Measurements from ENCODE around the gene SPATA31D1.
"Not testable (repeated sequence)": the region's sequence is repeated elsewhere in the genome, so short reads cannot be mapped to it uniquely, and the experiment has no call there.

The SPATA31D1 gene

DNA sequence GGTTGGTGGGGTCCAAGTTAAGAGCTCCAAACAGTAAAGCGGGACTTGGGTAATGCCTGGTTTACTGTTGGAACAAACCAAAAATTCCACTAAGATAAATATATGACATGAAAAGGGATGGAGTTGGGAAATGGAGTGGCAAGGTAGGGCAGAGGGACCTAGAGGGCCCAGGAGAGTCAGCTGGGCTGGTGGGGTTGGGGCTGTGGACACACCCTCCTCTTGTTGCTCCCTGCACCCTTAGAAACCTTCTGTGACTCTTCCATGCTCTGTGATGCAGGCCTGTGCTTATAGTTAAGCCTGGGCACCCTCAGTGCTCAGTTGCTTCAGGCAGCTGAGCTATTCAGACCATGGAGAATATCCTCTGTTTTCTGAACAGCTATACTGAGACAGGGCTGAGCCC, at the start of gene SPATA31D1:
Gene SPATA31D1 (plus strand): TSS at position 301 of the 400 bp plus-strand sequence. CDS start 47 bp downstream, at position 348.
- DNase-seq = not testable (repeated sequence)

DNA sequence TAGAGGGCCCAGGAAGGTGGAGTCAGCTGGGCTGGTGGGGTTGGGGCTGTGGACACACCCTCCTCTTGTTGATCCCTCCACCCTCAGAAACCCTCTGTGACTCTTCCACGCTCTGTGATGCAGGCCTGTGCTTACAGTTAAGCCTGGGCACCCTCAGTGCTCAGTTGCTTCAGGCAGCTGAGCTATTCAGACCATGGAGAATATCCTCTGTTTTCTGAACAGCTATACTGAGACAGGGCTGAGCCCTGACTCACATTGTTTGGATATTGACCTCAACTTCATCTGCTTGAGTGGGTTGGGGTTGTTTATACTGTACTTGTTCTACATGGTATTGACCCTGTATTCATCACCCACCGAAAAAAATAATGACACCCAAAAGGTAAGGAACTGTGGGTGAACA, 45.2 kb upstream of the SPATA31D1 start, which contains the start of gene SPATA31D3:
Gene SPATA31D3 (plus strand): TSS at position 108 of the 400 bp plus-strand sequence. CDS start 86 bp downstream, at position 194.
- not testable (repeated sequence) for DNase-seq

DNA sequence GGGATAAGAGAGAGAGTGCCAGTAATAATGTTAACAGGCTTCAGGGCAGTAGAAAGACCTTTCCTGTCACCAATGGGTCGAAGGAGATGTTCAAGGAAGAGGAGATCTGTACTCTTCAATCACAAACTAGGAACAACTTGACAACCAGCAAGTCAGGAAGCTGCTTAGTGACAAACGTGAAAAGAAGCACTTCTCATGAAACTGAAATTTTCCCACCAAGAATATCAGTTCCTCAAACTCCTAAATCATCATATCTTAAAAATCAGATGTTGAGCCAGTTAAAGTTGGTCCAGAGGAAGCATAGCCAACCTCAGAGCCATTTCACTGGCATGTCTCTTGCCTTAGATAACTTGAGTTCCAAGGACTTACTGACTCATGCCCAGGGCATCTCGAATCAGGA, 39.9 kb upstream of the SPATA31D1 start:
- DNase-seq = not testable (repeated sequence)

DNA sequence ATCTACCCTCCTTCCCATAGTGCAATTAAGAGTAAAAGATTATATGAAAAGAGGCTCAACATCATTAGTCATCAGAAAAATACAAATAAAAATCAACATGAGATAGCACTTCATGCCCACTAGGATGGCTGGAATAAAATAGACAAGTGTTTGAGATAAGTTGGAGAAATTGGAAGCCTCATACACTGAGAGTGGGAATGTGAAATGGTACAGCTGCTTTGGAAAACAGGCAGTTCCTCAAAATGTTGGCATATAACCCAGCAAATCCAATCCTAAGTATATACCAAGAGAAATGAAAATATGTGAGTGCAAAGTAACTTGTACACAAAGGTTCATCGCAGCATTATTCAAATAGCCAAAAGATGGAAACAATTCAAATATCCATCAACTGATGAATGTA, 35.5 kb upstream of the SPATA31D1 start:
- DNase-seq = no peak

DNA sequence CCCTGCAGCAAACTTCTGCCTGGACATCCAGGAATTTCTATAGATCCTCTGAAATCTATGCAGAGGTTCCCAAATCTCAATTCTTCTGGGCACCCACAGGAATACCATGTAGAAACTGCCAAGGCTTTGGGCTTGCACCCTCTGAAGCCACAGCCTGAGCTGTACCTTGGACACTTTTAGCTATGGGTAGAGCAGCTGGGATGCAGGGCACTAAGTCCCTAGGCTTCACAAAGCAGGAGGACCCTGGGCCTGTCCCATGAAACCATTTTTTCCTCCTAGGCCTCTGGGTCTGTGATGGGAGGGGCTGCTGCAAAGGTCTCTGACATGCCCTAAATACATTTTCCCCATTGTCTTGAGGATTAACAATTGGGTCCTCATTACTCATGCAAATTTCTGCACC, 32.9 kb upstream of the SPATA31D1 start:
- no peak for DNase-seq

DNA sequence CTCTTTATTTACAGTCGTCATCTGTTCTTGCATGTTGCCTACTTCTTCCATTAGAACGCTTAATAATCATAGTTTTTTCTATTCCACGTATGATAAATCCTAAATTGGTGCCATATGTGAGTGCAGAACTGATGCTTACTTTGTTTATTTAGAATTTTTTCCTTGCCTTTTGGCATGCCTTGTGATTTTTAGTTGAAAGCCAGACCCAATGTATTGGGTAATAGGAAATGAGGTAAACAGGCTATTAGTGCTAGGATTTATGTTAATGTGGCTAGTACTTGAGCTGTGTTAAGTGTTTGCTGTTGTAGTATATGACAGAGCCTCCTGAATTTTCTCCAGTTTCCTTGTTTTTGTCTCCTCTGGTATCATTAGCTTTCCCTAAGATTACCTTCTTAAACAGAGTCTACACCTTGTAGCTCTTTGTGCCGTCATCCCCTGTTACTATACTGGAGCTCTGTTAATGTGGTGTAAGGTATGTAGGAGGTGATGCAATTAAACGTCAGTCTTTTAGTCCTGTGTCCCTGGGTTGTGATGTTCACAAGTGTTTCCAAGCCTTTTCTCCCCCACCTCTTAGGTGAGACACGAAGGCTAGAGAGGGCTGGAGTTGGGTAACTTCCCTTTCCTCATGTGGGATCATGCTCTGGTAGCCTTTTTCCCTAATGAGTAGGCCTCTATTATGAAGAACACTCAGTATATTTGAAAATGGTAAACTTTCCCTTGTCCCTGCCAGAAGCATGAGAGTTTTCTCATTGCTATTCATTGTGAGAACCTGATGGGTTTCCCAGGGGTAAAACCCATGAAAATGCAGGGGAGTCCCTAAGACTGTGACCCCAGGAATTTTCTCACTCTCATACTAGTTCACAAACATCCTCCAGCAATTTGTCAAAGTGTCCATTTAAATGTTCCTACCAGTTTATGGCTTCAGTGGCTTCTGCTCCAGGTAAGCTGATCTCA, 24.1 kb upstream of the SPATA31D1 start:
- DNase-seq = no peak

DNA sequence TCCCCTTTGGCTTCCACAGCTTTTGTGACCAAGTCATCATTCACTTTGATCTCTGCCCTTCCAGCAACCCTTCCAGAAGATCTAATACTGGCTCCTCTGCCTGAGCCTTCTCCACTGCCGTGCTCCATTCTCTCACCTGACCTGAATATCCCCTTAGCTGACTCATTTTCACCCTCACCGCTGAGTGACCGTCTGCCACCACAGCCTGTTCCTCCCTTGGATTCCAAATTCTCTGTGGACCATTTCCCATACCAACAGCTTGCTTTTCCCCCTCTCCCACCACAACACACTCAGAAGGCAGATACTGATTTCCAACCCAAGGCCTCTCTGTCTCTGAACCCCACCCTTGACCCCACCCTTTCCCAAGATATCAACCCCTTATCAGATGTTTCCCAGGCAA, 20.5 kb upstream of the SPATA31D1 start:
- no peak for DNase-seq

DNA sequence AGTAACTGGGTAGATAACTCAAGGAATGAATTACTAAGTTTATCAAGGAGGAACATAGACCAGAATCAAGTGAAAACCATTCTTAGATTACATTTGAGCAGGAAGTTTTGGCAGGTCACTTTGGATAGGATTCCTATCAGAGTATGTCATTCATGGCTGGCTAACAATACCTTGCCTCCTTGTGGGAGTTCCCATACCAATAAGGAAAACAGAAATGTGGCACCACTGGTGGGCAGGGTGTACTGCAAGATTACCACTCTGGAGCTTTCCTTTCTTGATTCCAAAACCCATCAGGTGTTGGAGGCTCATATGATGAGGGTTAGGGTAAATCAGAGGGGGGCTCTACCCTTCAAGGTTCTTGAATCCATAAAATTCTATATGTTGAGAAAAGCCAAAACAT, 18.6 kb upstream of the SPATA31D1 start:
- no peak for DNase-seq

DNA sequence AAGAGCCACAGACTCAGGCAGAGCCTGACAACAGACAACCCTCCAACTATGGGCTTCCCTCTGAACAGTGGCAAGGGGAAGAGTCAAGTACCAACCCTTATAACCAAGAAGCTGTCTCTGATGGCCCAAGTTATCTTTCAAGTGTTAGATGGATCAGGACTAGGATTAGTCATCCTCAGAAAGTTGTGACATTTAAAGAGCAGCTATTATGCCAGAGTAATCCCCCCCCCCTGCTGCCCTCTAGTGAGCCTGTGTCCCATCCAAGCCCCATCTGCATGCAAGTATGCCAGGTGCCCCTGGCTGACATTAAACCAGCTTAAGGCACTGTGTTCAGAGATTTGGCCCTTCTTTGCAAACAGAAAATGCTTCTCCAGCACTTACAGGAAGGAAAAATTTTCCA, 16.8 kb upstream of the SPATA31D1 start:
- no peak for DNase-seq

DNA sequence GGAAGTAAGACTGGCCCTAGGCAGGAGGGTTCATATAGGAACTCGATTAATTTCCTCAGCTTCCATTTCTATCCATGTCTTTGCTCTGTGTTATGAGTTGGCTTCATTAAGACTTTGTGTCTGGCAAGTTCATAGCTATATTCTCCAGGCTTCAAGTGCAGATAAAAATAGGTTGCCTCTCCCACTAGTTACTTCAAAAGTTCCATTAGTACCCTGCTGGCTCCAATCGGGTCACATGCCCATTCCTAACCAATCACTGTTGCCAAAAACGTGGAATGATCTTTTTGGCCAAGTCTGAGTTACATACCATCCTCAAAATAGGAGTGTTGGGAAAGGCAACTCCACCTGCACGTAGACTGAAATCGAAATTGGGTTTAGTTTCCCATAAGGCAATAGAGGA, 13.8 kb upstream of the SPATA31D1 start:
- no peak for DNase-seq

DNA sequence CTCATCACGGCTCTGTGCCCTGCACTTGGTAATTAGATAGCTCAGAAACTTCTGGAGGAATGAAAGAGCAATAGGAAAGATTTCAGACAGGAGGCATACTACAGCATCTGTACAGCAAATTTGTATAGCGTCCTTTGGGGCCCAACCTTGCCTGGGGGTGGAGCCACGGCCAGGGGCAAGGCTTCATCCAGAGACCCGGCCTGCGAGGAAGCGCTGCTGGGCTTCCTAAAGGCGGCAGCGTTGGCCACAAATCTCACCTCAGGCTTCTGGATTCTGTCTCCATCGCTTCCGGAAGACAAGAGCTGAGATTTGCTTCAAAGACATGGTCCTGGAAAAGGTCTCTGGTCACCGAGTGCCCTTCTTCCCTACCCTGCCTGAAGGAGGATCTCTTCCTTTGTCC, 12.2 kb upstream of the SPATA31D1 start:
- DNase-seq = no peak

DNA sequence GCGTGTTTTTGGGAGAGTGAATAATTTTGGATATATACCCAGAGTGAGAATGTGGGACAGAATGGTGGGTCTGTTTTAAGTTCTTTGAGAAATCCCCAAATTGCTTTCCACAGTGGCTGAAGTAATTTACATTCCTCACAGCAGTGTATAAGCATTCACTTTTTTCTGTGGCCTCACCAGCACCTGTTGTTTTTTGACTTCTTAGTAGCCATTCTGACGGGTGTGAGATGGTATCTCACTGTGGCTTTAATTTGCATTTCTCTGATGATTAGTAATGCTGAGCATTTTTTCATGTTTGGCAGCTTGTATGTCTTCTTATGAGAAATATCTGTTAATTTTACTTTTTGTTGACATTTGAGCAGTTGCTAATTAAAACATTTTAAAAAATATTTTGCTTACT, 9.4 kb upstream of the SPATA31D1 start:
- DNase-seq = no peak

DNA sequence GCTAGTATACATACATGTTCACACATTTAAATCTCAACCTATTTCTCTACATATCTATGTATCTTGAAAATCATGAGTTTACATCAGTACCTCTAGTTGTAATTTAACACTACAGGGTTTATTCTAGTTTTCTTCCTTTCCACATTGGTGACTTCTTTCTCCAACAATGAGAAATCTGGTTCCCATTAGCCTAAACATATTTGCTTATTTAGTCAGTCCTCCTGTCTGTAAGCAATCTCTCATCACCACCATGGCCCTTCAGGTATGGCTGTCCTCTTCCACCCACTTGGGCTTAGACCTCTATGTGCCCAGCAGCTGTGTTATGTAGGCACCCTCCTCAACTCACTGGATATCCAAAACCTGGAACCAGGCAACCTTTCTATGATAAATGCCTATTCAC, 8.0 kb upstream of the SPATA31D1 start:
- no peak for DNase-seq

DNA sequence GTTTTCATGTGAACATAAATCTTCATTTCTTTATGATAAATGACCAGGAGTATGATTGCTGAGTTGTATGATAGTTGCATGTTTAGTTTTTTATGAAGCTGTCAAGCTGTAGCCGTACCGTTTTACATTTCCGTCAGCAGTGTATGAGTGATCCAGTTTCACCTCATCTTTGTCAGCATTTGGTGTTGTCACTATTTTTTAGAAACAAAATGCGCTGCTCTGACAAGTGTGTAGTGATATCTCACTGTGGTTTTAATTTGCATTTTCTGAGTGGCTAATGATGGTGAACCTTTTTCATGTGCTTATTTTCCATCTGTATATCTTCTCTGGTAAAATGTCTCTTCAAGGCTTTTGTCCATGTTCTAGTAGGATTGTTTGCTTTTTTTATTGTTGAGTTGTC, 6.7 kb upstream of the SPATA31D1 start:
- DNase-seq = no peak

DNA sequence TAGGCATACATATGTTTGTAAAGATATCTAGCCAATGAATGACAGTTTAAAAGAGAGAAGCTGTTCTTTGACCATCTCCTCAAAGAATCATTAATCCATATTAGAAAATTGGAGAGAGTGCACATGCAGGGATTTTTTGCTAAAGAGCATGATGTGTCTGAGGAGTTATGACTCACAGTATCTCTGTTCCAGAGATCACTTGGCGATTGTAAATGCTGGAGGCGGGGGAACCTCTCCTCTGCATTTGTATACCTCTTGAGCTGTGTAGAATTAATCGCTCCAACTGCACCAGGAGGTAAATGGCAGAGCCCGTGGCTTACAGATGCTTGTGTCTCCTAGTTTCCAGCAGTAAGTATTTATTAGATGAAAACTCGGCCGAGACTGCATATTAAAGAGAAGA, 3.6 kb upstream of the SPATA31D1 start:
- DNase-seq = no peak

DNA sequence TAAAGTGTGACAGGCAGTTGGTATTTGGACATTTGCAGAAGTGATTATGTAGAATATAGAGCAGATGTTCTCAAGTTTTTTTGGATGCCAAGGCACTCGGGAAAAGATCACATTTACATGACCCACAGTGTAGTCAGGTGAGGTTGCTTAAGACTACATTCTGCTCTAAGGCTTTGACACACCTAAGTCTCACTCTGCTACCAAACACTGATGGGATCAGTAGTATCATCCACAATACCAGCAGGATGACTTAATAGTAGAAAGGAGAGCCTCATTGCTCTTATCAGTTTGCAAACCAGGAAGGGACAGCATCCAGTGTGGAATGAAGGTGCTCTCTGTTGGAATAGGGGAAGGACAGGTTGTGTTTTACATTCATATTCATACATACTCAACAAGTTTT, 2.5 kb upstream of the SPATA31D1 start:
- no peak for DNase-seq

DNA sequence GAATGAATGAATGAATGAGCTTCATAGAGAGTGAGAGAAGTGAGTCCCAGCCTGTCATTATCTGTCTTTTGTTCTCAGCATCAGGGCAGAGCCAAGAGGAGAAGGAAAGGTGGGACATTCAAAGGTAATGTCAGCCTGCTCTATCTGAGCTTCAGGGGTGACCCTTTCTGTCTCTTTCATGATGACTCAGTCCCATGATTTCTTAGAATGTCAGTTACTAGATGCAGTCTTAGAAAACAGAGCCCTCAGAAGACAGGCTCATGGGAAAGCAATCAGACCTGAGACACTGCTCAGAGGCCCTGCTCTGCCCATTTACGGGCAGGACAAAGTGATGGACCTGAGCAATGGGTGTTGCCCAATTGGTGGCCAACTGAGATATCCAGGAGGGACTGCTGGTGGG, 1.1 kb downstream of the SPATA31D1 start:
- no peak for DNase-seq

DNA sequence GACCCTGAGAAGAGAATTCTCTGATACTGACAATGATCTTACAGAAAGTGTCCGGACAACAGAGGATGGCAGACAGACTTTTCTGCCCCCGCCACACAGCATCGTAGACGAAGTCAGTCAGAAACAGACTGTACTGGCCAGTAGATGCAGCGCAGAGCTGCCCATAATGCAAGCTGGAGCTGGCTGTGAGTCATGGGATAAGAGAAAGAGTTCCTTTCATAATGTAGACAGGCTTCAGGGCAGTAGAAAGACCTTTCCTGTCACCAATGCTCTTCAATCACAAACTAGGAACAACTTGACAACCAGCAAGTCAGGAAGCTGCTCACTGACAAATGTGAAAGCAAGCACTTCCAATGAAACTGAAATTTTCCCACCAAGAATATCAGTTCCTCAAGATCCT, 5.1 kb downstream of the SPATA31D1 start:
- DNase-seq = no peak

DNA sequence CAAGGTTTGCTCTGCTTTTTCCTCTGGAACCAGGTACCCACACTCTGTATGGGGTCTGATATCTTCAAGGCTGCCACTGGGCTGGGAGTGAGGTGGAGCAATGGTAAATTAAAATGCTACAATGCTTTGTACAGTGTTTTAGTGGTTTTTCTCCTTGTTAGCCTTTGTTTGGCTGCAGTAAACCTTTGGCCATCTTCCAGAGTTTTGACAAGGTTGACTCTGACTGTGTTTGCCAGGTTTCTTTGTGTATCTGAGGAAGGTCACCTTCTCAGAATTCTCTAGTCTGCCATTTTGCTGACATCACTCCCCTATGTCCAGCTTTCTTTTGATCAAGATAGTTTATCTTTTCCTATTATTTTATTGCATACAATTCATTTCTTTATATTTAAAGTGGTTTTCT, 11.2 kb downstream of the SPATA31D1 start:
- DNase-seq = no peak

DNA sequence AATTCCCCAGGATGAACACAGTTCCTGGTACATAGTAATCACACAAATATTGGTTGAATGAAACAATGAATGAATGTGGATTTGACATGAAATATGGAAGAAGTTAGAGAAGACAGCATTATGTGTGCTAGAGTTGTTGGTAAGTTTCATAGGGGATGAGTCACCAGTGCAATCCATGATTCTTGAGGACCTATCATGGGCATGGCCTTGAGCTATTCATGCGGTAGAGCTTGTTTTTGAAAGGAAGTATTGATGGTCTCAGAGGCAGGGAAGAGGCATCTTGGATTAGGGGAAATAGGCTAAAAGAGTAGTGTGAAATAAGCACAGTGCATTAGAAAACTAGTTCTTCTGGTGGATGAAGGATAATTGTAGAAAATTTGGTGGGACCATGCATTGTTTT, 22.1 kb downstream of the SPATA31D1 start:
- DNase-seq = no peak

DNA sequence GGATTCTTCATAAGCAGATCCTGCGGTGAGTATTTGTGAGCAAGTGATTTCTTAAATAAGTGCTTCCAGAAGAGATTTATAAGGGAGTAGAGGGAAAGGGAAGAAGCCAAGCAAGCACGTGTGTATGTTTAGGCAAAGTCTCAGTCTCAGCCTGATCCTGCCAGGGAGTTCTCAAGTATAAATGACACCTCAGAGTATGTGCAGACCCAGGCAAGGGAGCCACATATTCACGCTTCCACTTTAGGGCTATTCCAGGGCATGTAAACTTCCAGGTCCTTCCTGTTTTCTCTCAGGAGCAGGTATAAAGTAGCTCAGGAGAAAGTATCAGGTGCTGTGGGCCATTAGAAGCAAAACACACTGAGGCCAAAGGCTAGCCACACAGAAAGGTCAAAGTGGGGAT, 22.6 kb downstream of the SPATA31D1 start:
- no peak for DNase-seq

DNA sequence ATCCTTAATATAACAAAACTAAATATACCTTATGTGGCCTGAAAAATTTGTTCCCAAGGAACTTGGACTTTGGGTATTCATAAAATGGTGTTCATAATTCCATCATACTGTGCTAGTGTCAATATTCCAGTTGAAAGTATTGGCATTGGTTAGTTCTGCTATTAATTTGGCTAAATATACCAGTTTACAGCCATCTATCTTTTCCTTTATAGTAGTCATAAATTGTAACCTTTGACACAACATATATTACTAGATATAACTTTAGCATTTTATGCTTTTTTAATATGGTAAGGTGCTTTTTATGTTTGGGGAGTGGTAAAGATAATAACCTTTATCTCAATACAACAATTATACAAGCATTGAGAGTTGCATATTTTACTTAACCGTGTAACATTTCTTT, 23.7 kb downstream of the SPATA31D1 start:
- DNase-seq = no peak

DNA sequence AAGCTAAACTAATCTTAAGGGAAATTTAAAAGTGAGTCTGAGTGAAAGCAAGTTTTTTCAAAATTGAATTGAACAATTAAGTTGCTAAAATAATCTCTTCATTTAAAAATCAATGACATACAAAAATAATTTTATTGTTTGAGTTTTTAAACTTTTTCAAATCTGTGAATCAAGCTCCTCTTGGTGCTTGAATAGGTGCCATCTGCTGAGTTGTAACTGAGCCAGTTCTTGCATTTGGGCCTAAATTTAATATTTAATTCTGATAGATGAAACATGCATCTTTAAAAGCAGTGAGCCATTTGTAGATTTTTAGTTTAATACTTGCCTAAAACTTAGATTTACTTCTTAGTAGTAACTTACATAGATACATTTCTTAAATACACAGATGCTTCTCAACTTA, 31.8 kb downstream of the SPATA31D1 start:
- no peak for DNase-seq

DNA sequence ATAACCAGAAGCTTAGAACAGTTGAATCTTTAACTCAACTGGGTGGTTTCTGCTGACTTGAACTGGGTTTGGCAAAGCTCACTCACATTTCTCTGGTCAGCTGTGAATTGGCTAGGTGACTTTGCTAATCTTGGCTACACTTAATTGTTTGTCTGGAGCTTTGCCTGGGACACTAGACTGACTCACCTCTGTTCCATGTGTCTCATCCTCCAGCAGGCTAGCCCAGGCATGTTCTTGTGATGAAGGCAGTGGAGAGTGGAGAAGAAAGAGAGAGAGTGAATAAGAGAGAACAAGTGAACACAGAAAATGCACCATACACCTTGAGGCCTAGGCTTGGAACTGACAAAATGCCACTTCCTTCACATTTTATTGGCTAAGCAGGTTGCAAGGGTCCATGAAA, 32.6 kb downstream of the SPATA31D1 start:
- DNase-seq = no peak

DNA sequence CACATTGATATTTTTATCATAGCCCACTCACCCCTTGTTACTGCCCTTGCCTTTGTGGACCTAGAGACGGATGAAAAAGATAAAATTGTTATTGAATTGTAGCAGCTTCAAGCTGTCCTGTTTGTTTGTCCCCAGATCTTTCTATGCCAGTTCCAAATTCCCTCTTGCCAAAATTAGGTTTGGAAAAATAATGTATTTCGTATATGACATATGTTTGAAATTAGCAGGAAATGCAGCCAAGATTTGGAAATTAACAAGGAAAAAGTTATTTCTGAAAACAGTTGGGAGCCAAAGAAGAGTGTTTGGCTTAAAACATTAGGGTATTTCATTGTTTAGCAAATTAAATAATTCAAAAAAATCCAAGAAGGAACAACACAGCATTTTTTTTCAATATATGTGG, 33.5 kb downstream of the SPATA31D1 start:
- DNase-seq = no peak
